AG09319 (cell line): ENCODE measurements around the gene AFAP1.

Experiments used
- DNase-seq: peaks from one replicate; pipeline ENCODE4 v3.0.0-alpha.2; 2010; ENCODE audit warnings: low read depth; ENCODE audit errors: extremely low read depth
- TF ChIP-seq, protein P1 (sequence below): IDR thresholded peaks from 2 replicates; pipeline ENCODE4 v1.5.1; 2011; ENCODE audit warnings: low read depth, mild to moderate bottlenecking, inconsistent platforms, low read length, moderate library complexity

Gene AFAP1

GRCh38 chr4:7780751-7781348 lies 158.8 kb downstream of the AFAP1 start:
- TF ChIP-seq, protein P1, sequence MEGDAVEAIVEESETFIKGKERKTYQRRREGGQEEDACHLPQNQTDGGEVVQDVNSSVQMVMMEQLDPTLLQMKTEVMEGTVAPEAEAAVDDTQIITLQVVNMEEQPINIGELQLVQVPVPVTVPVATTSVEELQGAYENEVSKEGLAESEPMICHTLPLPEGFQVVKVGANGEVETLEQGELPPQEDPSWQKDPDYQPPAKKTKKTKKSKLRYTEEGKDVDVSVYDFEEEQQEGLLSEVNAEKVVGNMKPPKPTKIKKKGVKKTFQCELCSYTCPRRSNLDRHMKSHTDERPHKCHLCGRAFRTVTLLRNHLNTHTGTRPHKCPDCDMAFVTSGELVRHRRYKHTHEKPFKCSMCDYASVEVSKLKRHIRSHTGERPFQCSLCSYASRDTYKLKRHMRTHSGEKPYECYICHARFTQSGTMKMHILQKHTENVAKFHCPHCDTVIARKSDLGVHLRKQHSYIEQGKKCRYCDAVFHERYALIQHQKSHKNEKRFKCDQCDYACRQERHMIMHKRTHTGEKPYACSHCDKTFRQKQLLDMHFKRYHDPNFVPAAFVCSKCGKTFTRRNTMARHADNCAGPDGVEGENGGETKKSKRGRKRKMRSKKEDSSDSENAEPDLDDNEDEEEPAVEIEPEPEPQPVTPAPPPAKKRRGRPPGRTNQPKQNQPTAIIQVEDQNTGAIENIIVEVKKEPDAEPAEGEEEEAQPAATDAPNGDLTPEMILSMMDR: no peak
- DNase-seq: no peak

GRCh38 chr4:7779432-7779768 lies 160.3 kb downstream of the AFAP1 start:
- TF ChIP-seq, protein P1: no peak
- no peak for DNase-seq

- TF ChIP-seq, protein P1: no peak
- no peak for DNase-seq
Observed at GRCh38 chr4:7778510-7779431, 160.9 kb downstream of the AFAP1 start.

DNA sequence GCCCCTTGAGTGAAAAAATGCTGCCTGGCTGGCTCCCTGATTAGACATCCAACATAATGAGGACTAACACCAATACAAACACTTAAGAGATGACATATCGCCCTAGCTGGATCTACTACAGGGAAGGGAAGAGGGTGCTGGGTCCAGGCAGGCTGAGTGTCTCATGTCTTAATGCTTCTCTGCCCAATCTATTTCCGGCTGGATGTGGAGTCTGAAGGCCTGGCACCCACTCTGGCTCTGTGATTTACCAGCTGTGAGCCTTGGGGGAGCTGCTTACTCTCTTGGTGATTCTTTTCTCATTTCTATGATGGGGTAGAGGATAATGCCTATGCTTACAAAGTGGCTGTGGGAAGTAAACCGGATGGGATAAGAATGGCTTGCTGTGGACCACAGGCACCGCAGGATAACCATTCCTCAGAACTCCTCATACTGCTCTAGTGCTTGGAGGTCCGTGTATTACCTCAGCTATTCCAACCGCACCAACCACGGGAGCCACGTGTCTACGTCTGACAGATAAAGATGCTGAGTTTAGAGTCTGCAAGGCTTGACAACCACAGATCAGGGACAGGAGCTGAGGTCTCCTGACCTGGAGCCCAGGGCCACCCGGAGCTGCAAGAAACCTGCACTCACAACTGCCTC lies 161.7 kb downstream of the AFAP1 start:
- DNase-seq: no peak
- TF ChIP-seq, protein P1: no peak

DNA sequence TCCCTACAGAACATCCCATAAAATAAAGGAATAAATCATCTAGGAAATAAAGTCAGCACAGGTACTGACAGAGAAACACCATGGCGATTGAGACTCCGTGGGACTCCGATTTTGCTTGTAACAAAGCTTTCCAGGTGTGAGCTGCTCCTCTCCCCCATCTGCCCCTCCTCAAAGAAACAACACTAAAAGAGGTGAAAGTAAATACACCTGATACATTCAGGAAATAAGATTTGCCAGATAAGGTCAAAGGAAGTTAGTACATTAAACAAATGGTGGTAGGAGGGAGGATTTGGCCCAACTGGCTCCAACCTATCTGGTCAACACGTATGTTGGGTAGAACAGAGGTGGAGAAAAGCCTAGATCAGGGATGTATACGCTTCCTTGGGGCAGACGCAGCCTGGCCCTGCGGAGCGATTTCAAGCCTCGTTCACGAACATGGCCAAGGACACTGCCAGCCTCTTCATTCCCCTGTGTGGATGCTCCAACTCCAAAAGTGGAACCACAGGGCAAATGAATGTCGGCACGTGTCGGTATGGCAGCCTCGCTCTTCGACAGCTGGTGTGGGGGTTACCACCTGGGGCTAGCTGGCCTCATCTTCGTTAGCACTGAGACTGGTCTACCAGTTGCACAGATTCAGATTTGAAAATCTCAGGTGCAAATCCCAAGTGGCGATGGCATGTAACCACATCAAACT lies 162.5 kb downstream of the AFAP1 start:
- TF ChIP-seq, protein P1: no peak
- no peak for DNase-seq

- TF ChIP-seq, protein P1: no peak
- no peak for DNase-seq
Observed at GRCh38 chr4:7775396-7775795, 164.3 kb downstream of the AFAP1 start.
